Measurements from ENCODE around the gene TMPRSS5. TPM values are rescaled to one million over a fixed set of nuclear protein-coding genes. Genes with fewer than 3 reads are reported as not detected.

Gene TMPRSS5
- total RNA-seq, 1 experiment from 2014 or later = 0.07 TPM

- ChIA-PET POLR2A (ENCODE audit: unreplicated experiment) (no interaction called here), CTCF (no interaction called here)
- no peaks in the 10 kb centered on the region for H3K36me3 ChIP-seq (ENCODE audit: low read depth, low read length)
- H2AFZ ChIP-seq (ENCODE audit: low read length) = no peak overlapping the region
- no TSS peak for BruUV-seq (replicated peaks)
- ATAC-seq = no peak
- H3K9me2 ChIP-seq (replicated peaks; ENCODE audit: low read length) = no peaks in the 10 kb centered on the region
- no peak overlapping the region for H3K9ac ChIP-seq (ENCODE audit: low read length)
- intact Hi-C loops (cut with micrococcal nuclease) = no loop called here
- TF ChIP-seq EZH2phosphoT487 (IDR thresholded peaks at IDR 0.05; ENCODE audit: borderline replicate concordance, low read length) = no peak
- no peak for TF ChIP-seq EZH2 (IDR thresholded peaks at IDR 0.05; ENCODE audit: low read length, unreplicated experiment)
- TF ChIP-seq CTCF (conservative IDR thresholded peaks at IDR 0.05; ENCODE audit: low read depth, low read length) = no peak
- no peaks in the 10 kb centered on the region for H3K4me1 ChIP-seq (ENCODE audit: insufficient read depth, low read length)
- H3K27me3 ChIP-seq (ENCODE audit: low read length) = no peaks in the 10 kb centered on the region
- H3K27ac ChIP-seq (ENCODE audit: low read length) = no peak overlapping the region
- H3K79me2 ChIP-seq (ENCODE audit: low read length) = no peaks in the 10 kb centered on the region
- H3K4me2 ChIP-seq (ENCODE audit: low read length) = no peak overlapping the region
- H3K4me3 ChIP-seq (ENCODE audit: low read length) = no peak overlapping the region
- no peaks in the 10 kb centered on the region for H4K20me1 ChIP-seq (ENCODE audit: low read length)
- no peak for DNase-seq
- H3F3A ChIP-seq (ENCODE audit: low read length, unreplicated experiment) = no peaks in the 10 kb centered on the region
- no peaks in the 10 kb centered on the region for H3K9me3 ChIP-seq (ENCODE audit: low read length)
These were observed 50.3 kb downstream of the TMPRSS5 start for GRCh38 chr11:113655771-113656170.

- H3K79me2 ChIP-seq (ENCODE audit: low read length) = no peaks in the 10 kb centered on the region
- ChIA-PET CTCF (no interaction called here), POLR2A (ENCODE audit: unreplicated experiment) (no interaction called here)
- H2AFZ ChIP-seq (ENCODE audit: low read length) = no peak overlapping the region
- H3K9ac ChIP-seq (ENCODE audit: low read length) = no peak overlapping the region
- DNase-seq = no peak
- no peak overlapping the region for H3K4me2 ChIP-seq (ENCODE audit: low read length)
- ATAC-seq = no peak
- H3K27ac ChIP-seq (ENCODE audit: low read length) = no peak overlapping the region
- TF ChIP-seq CTCF (conservative IDR thresholded peaks at IDR 0.05; ENCODE audit: low read depth, low read length) (no peak), EZH2phosphoT487 (IDR thresholded peaks at IDR 0.05; ENCODE audit: borderline replicate concordance, low read length) (no peak), EZH2 (IDR thresholded peaks at IDR 0.05; ENCODE audit: low read length, unreplicated experiment) (no peak)
- H3F3A ChIP-seq (ENCODE audit: low read length, unreplicated experiment) = no peaks in the 10 kb centered on the region
- intact Hi-C loops (cut with micrococcal nuclease) = no loop called here
- no TSS peak for BruUV-seq (replicated peaks)
- no peaks in the 10 kb centered on the region for H3K4me1 ChIP-seq (ENCODE audit: insufficient read depth, low read length)
- no peaks in the 10 kb centered on the region for H3K36me3 ChIP-seq (ENCODE audit: low read depth, low read length)
- H3K27me3 ChIP-seq (ENCODE audit: low read length) = no peaks in the 10 kb centered on the region
- H3K9me3 ChIP-seq (ENCODE audit: low read length) = no peaks in the 10 kb centered on the region
- no peaks in the 10 kb centered on the region for H3K9me2 ChIP-seq (replicated peaks; ENCODE audit: low read length)
- H4K20me1 ChIP-seq (ENCODE audit: low read length) = no peaks in the 10 kb centered on the region
- H3K4me3 ChIP-seq (ENCODE audit: low read length) = no peak overlapping the region
These were observed 55.1 kb downstream of the TMPRSS5 start for GRCh38 chr11:113651023-113651422.

GRCh38 chr11:113649311-113649710, 56.8 kb downstream of the TMPRSS5 start:
- TF ChIP-seq CTCF (conservative IDR thresholded peaks at IDR 0.05; ENCODE audit: low read depth, low read length) (no peak), EZH2phosphoT487 (IDR thresholded peaks at IDR 0.05; ENCODE audit: borderline replicate concordance, low read length) (no peak), EZH2 (IDR thresholded peaks at IDR 0.05; ENCODE audit: low read length, unreplicated experiment) (no peak)
- Histone ChIP-seq H3K27me3 (ENCODE audit: low read length) (no peaks in the 10 kb centered on the region), H3K27ac (ENCODE audit: low read length) (no peak overlapping the region), H3K36me3 (ENCODE audit: low read depth, low read length) (no peaks in the 10 kb centered on the region), H3K9me3 (ENCODE audit: low read length) (no peaks in the 10 kb centered on the region), H2AFZ (ENCODE audit: low read length) (no peak overlapping the region), H3K4me2 (ENCODE audit: low read length) (no peak overlapping the region), H4K20me1 (ENCODE audit: low read length) (no peaks in the 10 kb centered on the region), H3K9me2 (replicated peaks; ENCODE audit: low read length) (no peaks in the 10 kb centered on the region), H3F3A (ENCODE audit: low read length, unreplicated experiment) (no peaks in the 10 kb centered on the region), H3K9ac (ENCODE audit: low read length) (no peak overlapping the region), H3K79me2 (ENCODE audit: low read length) (no peaks in the 10 kb centered on the region), H3K4me3 (ENCODE audit: low read length) (no peak overlapping the region), H3K4me1 (ENCODE audit: insufficient read depth, low read length) (no peaks in the 10 kb centered on the region)
- BruUV-seq (replicated peaks) = no TSS peak
- no peak for DNase-seq
- POLR2A ChIA-PET (ENCODE audit: unreplicated experiment) = no interaction called here
- CTCF ChIA-PET = no interaction called here
- intact Hi-C loops (cut with micrococcal nuclease) = no loop called here
- no peak for ATAC-seq

Measured in PC-3 (cell line).